Stomach (tissue), 4 donors: Measurements from ENCODE around the gene RALY.

Source experiments
- CTCF ChIP-seq, 7 experiments: fragments of 450-650 bp in 4 of 7; fragments of 200-600 bp in 3 of 7; sonication (generic) in 3 of 7; IDR thresholded peaks; one replicate each; pipeline ENCODE4 v1.5.1; 2016 to 2019; ENCODE audit warnings: antibody characterized with exemption in 7 of 7, control low read depth in 2 of 7, mild to moderate bottlenecking in 1 of 7
- EP300 ChIP-seq: sonication (generic); formaldehyde crosslinking; IDR thresholded peaks from one replicate; pipeline ENCODE4 v1.6.1; 2017; ENCODE audit warnings: antibody characterized with exemption
- POLR2A ChIP-seq, 4 donors: fragments of 450-650 bp; IDR thresholded peaks; one replicate each; pipeline ENCODE4 v1.6.1; 2016; ENCODE audit warnings: antibody characterized with exemption in 4 of 4, control low read depth in 2 of 4, mild to moderate bottlenecking in 1 of 4, moderate library complexity in 1 of 4
- POLR2AphosphoS5 ChIP-seq, 3 donors: sonication (generic); formaldehyde crosslinking; IDR thresholded peaks; one replicate each; pipeline ENCODE4 v1.6.1; 2016; ENCODE audit warnings: antibody characterized with exemption in 3 of 3

- no peak for TF ChIP-seq CTCF (IDR thresholded peaks at IDR 0.05)
- no peak for TF ChIP-seq EP300
- no peak for TF ChIP-seq POLR2AphosphoS5 (IDR thresholded peaks at IDR 0.05)
- no peak for TF ChIP-seq POLR2A (IDR thresholded peaks at IDR 0.05)
These were observed 30.0 kb upstream of the RALY start for GRCh38 chr20:33963751-33964150.
